HepG2 (cell line): ENCODE results near the gene RAET1L. TPM values are rescaled to one million over a fixed set of nuclear protein-coding genes. Genes with fewer than 3 reads are reported as not detected.
"Not testable (repeated sequence)": the region's sequence is repeated elsewhere in the genome, so short reads cannot be mapped to it uniquely, and the experiment has no call there.

Source experiments
- ATAC-seq: fragments of 200-7000 bp; cut with Tn5 transposase; 3 replicates; pipeline ENCODE4 v1.9.1; 2020; ENCODE audit warnings: mild to moderate bottlenecking, moderate library complexity
- BruUV-seq: library from RNA; stranded (reverse); fragments of 400-500 nt; replicated peaks from 2 replicates; lab custom pipeline; 2021; lab: Mats Ljungman, UMichigan
- CTCF ChIA-PET: fragments of 300-600 bp; formaldehyde crosslinking; extraction: SDS; loops from one replicate; lab custom pipeline; 2021; ENCODE audit warnings: low total read pairs, inconsistent platforms, low intra/inter-chr PET ratio; lab: Yijun Ruan, JAX
- POLR2A ChIA-PET: fragments of 350-600 bp; sonication (Branson Sonifier 250); formaldehyde crosslinking; loops from one replicate; lab custom pipeline; 2020; ENCODE audit warnings: antibody characterized with exemption, inconsistent platforms; lab: Yijun Ruan, JAX
- DNase-seq: peaks from one replicate; pipeline ENCODE4 v3.0.0-alpha.2; 2015; ENCODE audit warnings: low spot score
- FAIRE-seq: peaks from 3 replicates; lab custom pipeline; 2011; peaks lifted over from hg19 to GRCh38; lab: Jason Lieb, UNC
- H2AFZ ChIP-seq: one replicate; pipeline ENCODE4 v1.6.1; 2011; ENCODE audit warnings: low read length, inconsistent platforms
- H3K27ac ChIP-seq: fragments of 300-600 bp; 3 replicates; pipeline ENCODE4 v1.8.0; 2011; ENCODE audit warnings: mixed run types, mild to moderate bottlenecking, mixed read lengths, low read length, inconsistent platforms; ENCODE audit not compliant: insufficient read depth; ENCODE audit errors: extremely low read length
- H3K27me3 ChIP-seq, 2 experiments: fragments of 200-600 bp in 1 of 2; 2 replicates in 1 of 2; 3 replicates in 1 of 2; pipeline versions ENCODE4 v1.6.0 to v1.8.0; 2011; ENCODE audit warnings: low read length in 2 of 2, mild to moderate bottlenecking in 2 of 2, moderate library complexity in 2 of 2, inconsistent platforms in 1 of 2; ENCODE audit not compliant: insufficient read depth in 2 of 2, control insufficient read depth in 1 of 2
- H3K36me3 ChIP-seq, 2 experiments: fragments of 200-600 bp in 1 of 2; replicated peaks in 1 of 2; 2 replicates in 1 of 2; 3 replicates in 1 of 2; pipeline versions ENCODE4 v1.5.1 to v1.8.0; 2011; ENCODE audit warnings: low read length in 2 of 2, inconsistent platforms in 1 of 2; ENCODE audit not compliant: insufficient read depth in 2 of 2, control insufficient read depth in 1 of 2
- H3K4me1 ChIP-seq: 2 replicates; pipeline ENCODE4 v1.5.1; 2012; ENCODE audit warnings: low read length, inconsistent platforms; ENCODE audit not compliant: insufficient read depth
- H3K4me2 ChIP-seq: 2 replicates; pipeline ENCODE4 v1.6.0; 2011; ENCODE audit warnings: low read depth, low read length, inconsistent platforms
- H3K4me3 ChIP-seq, 3 experiments: fragments of 200-600 bp in 1 of 3; sonication (generic), shearing (Covaris generic) in 1 of 3; replicated peaks in 1 of 3; 2 replicates each; pipeline ENCODE4 v1.5.1; 2011 to 2016; ENCODE audit warnings: low read length in 3 of 3, inconsistent platforms in 2 of 3, low read depth in 2 of 3, mild to moderate bottlenecking in 2 of 3, control low read depth in 1 of 3, mixed read lengths in 1 of 3; ENCODE audit not compliant: insufficient read depth in 1 of 3
- H3K79me2 ChIP-seq: one replicate; pipeline ENCODE4 v1.6.1; 2011; ENCODE audit warnings: low read length, inconsistent platforms; ENCODE audit not compliant: insufficient read depth
- H3K9ac ChIP-seq: 2 replicates; pipeline ENCODE4 v1.6.0; 2011; ENCODE audit warnings: mild to moderate bottlenecking, low read depth, low read length, inconsistent platforms; ENCODE audit not compliant: insufficient read depth
- H3K9me3 ChIP-seq: 2 replicates; pipeline ENCODE4 v1.5.1; 2012; ENCODE audit warnings: mild to moderate bottlenecking, low read length
- H4K20me1 ChIP-seq: 2 replicates; pipeline ENCODE4 v1.6.0; 2011; ENCODE audit warnings: inconsistent platforms, mild to moderate bottlenecking, low read length, moderate library complexity; ENCODE audit not compliant: insufficient read depth
- NFKB2 ChIP-seq: sonication (generic); formaldehyde crosslinking; IDR thresholded peaks from 2 replicates; pipeline ENCODE4 v1.4.0; 2020; ENCODE audit warnings: missing genetic modification reagents, borderline replicate concordance
- ZNF24 ChIP-seq: fragments of 450-650 bp; IDR thresholded peaks from 2 replicates; pipeline ENCODE4 v1.6.1; 2017; ENCODE audit warnings: antibody characterized with exemption, mild to moderate bottlenecking
- WGBS: methylation state at CpG from one replicate; pipeline ENCODE4 v1.1.6; 2017; ENCODE audit warnings: low lambda C conversion rate; 5-methylcytosine and 5-hydroxymethylcytosine counted together
- in situ Hi-C: cut with HindIII; loops from 2 replicates; pipeline ENCODE4 v1.10.0; 2017; ENCODE audit warnings: low pct_unique_long_range_greater_than_20kb; ENCODE audit not compliant: extremely low pct_ligation_motif_present
- intact Hi-C: fragments of 100-400 bp; cut with micrococcal nuclease; formaldehyde crosslinking; loops from one replicate; pipeline ENCODE4 v1.10.0; 2022; ENCODE audit not compliant: unreplicated experiment
- polyA plus RNA-seq, 8 experiments: library from polyadenylated mRNA; depleted of rRNA in 3 of 8; stranded (reverse) in 7 of 8; unstranded in 1 of 8; fragments of >200 nt; fragmentation: Illumina TruSeq in 4 of 8; extraction: Trizol in 4 of 8; gene quantifications; 2 replicates each; pipeline versions ENCODE4 v1.2.1 to v1.2.3, GENCODE V29; 2011 to 2016; ENCODE audit warnings: low read depth in 4 of 8, missing spikeins in 1 of 8, mixed read lengths in 1 of 8; ENCODE audit not compliant: insufficient read depth in 1 of 8
- total RNA-seq, 5 experiments: library from RNA; depleted of rRNA; stranded (reverse); fragments of >200 nt; fragmentation: Illumina TruSeq; extraction: Trizol; gene quantifications; 2 replicates each; pipeline ENCODE4 v1.2.3, GENCODE V29; 2016; ENCODE audit warnings: low read depth in 1 of 5
- TF ChIP-seq, protein P1 (sequence below): sonication (generic); formaldehyde crosslinking; IDR thresholded peaks from 2 replicates; pipeline ENCODE4 v1.5.0; 2020; ENCODE audit warnings: missing genetic modification reagents
- TF ChIP-seq, protein P2 (sequence below): sonication (generic); formaldehyde crosslinking; IDR thresholded peaks from 2 replicates; pipeline ENCODE4 v1.8.0; 2022; ENCODE audit warnings: missing genetic modification reagents, mild to moderate bottlenecking, inconsistent platforms, borderline replicate concordance

Gene RAET1L
- total and polyA plus RNA-seq, 2 of the 13 experiments (the other 11 are each of a cell fraction or from before 2014, with no cell fraction given) = not detected

DNA sequence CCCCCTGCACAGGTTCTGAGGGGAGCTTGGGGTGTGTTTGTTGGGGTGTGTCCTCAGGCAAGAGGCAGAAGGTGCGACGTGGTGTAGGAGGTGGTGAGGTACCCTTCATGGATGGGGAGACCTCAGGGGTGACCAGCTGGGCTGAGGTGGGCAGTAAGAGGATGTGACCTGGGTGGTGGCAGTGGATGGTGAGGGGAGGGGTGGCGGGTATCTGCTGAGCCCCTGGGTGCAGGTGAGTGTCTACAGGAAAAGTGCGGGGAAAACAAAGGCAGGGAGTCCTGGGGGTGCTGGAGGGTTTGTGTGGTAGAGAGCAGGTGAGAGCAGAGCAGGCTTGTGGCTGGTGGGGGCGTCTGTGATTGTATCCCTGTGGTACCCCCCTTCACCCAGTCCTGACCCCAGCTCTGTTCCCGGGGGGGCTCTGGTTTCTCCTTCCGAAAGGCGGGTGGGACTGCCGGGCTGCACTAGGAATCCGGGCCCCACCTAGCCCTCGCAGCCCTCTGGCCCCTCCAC lies 631 bp downstream of the RAET1L start:
- Histone ChIP-seq H3K9me3 (no peaks in the 10 kb centered on the region), H3K27me3 (peaks cover 9 to 36% of the 10 kb centered on the region in 2 experiments), H3K36me3 (no peaks in the 10 kb centered on the region), H2AFZ (no peak overlapping the region), H3K4me3 (no peak overlapping the region), H3K79me2 (no peaks in the 10 kb centered on the region), H3K9ac (no peak overlapping the region), H4K20me1 (no peaks in the 10 kb centered on the region), H3K4me2 (no peak overlapping the region), H3K4me1 (no peaks in the 10 kb centered on the region), H3K27ac (no peak overlapping the region)
- DNase-seq (no peak), FAIRE-seq (no peak), ATAC-seq (no peak; the same call in 2 of the 3 replicates)
- WGBS = 9% methylated on average over 5 of the region's 11 CpGs
- no TSS peak for BruUV-seq
- no peak for TF ChIP-seq ZNF24
- TF ChIP-seq NFKB2 (CRISPR knock-in tag) = no peak
- TF ChIP-seq, protein P1, sequence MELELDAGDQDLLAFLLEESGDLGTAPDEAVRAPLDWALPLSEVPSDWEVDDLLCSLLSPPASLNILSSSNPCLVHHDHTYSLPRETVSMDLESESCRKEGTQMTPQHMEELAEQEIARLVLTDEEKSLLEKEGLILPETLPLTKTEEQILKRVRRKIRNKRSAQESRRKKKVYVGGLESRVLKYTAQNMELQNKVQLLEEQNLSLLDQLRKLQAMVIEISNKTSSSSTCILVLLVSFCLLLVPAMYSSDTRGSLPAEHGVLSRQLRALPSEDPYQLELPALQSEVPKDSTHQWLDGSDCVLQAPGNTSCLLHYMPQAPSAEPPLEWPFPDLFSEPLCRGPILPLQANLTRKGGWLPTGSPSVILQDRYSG = no peak
- TF ChIP-seq, protein P2, sequence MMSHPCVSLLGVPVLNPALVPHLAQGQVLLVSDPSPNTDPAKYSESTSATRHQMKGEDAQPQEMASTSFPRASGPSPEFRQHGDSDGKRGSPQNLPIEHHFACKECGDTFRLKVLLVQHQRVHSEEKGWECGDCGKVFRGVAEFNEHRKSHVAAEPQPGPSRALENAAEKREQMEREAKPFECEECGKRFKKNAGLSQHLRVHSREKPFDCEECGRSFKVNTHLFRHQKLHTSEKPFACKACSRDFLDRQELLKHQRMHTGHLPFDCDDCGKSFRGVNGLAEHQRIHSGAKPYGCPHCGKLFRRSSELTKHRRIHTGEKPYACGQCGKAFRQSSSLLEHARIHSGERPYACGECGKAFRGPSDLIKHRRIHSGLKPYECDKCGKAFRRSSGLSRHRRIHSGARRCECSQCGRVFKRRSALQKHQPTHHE = no peak
- in situ Hi-C loops (loop anchor here (5.0 kb wide), 1 partner anchor 92 kb away; no protein-coding TSS in a partner anchor), intact Hi-C loops (no loop called here)
- POLR2A ChIA-PET = no interaction called here
- CTCF ChIA-PET = no interaction called here

DNA sequence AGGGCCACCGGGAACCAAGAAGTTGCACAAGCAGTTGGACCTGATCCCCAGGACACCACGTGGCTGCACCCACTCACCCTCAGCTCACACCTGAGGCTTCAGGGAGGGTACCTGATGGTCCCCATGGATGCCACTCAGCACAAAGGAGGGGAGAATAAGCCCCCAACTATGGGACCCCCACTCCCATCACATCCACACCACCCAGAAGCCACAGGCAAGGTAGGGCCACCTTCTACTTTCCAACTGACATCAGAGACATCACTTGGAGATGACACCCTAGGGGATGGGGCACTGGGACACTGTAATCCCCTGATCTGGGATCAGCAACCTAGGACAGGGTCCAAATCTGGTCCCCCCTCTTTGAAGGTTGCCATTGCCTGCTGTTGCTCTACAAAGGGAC lies 1.3 kb downstream of the RAET1L start:
- POLR2A ChIA-PET, intact Hi-C loops: not testable (repeated sequence)

DNA sequence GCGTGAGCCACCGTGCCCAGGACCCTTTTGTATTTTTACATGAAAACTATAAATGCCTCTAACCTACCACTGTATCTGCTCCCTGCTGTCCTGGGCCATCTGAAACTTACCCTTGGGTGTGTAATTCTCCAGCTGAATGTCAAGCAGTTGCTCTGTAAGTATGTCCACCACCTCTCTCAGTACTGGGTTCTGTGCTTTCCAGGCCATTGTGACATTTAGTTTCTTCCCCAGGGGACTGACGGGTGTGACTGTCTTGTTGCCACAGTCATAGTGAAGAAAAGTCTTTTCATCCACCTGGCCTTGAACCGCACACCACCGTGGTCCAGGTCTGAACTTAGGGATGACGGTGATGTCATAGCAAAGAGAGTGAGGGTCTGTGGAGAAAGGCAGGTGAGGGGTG lies 3.5 kb downstream of the RAET1L start:
- FAIRE-seq, H3K4me1 ChIP-seq, BruUV-seq, H3K9me3 ChIP-seq, H3K4me2 ChIP-seq, ATAC-seq, H3K9ac ChIP-seq, H3K4me3 ChIP-seq, POLR2A ChIA-PET, DNase-seq, intact Hi-C loops, H2AFZ ChIP-seq, H4K20me1 ChIP-seq, H3K36me3 ChIP-seq, CTCF ChIA-PET, H3K79me2 ChIP-seq, H3K27ac ChIP-seq, in situ Hi-C loops: not testable (repeated sequence)
- WGBS = 4% methylated on average over 2 of the region's 6 CpGs
- peaks cover 6 to 25% of the 10 kb centered on the region in 2 experiments for H3K27me3 ChIP-seq

More for the DNA sequence above, 1.3 kb downstream of the RAET1L start:
- H3K9me3 ChIP-seq, in situ Hi-C loops, H3K4me2 ChIP-seq, H3K27ac ChIP-seq, FAIRE-seq, H3K4me3 ChIP-seq, CTCF ChIA-PET, H3K36me3 ChIP-seq, DNase-seq, ATAC-seq, H3K9ac ChIP-seq, BruUV-seq, H2AFZ ChIP-seq, H3K4me1 ChIP-seq, H4K20me1 ChIP-seq, H3K79me2 ChIP-seq: not testable (repeated sequence)
- WGBS = 0% methylated on average over 1 of the region's 2 CpGs
- peaks cover 9 to 36% of the 10 kb centered on the region in 2 experiments for H3K27me3 ChIP-seq
